GM18511 (cell line): Measurements from ENCODE around the gene ACP5.
"Not testable (repeated sequence)": the region's sequence is repeated elsewhere in the genome, so short reads cannot be mapped to it uniquely, and the experiment has no call there.

Experiments
- ATAC-seq: cut with Tn5 transposase; IDR thresholded peaks from one replicate; pipeline ENCODE4 v1.9.1; 2021; ENCODE audit warnings: mild to moderate bottlenecking, moderate library complexity; ENCODE audit not compliant: unreplicated experiment

Gene ACP5

DNA sequence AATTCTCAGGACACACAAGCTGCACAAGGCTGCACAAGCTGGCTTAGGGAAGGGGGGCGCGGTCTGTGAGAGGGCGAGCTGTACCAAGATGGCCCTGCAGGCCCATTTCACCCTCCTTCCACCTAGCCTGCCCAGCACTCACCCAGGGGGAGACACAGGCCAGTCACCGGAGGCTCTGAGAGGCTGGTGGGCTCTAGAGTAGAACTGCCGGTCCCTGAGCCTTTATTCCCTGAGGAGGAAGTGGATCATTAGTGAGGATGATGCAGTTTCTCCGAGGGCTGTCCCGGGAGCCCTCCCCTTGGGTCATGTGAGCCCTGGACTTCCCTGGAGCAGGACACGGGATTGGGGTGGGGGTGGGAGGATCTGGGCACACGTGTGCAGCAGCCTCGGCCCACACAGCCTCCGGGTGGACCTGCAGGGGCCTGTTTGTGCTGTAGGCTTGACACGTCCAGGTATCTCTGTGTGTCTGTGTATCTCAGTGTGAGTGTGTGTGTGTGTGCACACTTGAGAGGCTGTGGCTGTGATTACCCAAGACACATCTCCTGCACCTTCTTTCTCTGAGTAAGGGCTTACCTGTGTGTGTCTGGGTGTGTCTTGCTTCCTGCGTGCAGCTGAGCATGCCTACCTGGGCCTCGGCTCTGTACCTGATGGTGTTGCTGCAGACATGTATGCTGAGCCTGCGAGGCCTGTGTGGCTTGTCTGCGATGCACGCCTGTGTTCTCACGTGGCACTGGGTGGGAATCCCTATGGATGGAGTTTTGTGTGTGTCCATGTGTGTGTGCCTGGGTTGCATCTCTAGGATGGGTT, at the start of gene ACP5:
ACP5 (minus strand) TSS at position 195 of the 807 bp plus-strand sequence. CDS start 328 bp downstream, outside the sequence.
- ATAC-seq: no peak

DNA sequence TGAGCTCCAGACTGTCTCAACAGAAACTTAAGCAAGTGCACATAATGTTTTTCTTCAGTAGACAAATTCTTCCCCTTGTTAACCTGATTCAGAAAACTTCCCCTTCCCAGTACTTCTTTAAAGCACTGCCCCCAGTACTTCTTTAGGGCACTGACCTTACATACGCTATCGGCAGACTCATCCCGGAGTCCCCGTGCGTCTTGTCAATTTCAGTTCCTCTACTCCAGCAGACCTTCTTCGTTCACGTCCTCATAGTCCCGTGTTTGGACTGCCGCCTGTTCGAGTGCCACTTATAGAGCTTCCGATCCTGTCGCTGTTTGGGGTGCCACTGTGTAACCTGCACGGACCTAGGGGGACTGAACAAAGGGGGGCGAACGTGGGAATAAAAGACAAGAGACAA, 48.8 kb upstream of the ACP5 start:
- ATAC-seq: no peak

DNA sequence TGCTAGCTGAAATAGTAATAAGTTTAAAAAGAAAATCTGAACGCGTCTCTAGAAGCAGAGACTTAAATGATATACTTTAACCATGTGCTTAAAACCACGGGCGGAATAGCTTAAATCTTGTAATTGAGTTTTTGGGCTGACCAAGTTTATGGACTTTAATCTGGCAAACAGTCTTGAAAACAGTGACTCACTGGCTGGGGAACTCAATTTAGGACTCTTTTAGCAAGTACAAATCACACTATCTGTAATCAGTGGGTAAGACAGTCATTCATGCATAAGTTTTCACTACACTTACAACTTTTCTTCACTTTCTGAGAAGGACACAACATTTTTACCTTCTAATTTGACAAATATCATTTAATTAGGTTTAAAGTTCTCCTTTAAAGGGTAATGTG, 46.6 kb upstream of the ACP5 start:
- no peak for ATAC-seq

DNA sequence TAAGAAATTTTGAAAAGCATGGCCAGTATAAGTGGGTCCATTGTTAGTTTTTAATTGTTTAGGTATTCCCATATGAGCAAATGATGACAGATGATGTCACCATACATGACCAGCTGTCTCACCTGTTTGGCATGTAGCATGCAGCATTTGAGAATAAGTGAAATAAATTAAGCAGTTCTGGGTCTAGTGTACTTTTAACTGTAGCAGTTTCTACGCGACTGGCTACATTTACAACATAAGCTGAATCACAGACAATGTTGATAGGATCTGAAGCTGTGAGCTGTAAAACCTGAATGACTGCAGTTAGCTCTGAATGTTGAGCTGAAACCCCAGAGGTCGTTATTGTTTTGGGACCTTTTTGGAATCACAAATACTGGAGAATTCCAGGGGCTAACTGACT, 45.0 kb upstream of the ACP5 start:
- not testable (repeated sequence) for ATAC-seq

DNA sequence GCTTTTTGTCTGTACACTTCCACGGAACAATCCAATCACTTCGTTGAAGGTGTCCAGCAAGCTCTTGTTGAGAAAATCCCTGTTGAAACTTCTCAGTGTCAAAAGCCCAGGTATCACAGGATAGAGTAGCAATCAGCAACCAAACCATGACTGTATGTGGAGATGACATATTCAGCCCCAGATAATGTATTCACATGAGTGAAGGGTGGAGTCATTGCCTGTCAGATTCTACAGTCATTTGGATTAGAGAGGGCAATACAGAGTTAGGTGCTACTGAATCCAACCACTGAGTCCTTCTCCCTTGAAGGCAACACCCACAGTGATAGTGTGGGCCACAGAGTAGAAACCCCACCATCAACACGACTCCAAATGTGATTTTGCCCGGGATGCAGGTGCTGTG, 43.1 kb upstream of the ACP5 start:
- ATAC-seq: no peak

DNA sequence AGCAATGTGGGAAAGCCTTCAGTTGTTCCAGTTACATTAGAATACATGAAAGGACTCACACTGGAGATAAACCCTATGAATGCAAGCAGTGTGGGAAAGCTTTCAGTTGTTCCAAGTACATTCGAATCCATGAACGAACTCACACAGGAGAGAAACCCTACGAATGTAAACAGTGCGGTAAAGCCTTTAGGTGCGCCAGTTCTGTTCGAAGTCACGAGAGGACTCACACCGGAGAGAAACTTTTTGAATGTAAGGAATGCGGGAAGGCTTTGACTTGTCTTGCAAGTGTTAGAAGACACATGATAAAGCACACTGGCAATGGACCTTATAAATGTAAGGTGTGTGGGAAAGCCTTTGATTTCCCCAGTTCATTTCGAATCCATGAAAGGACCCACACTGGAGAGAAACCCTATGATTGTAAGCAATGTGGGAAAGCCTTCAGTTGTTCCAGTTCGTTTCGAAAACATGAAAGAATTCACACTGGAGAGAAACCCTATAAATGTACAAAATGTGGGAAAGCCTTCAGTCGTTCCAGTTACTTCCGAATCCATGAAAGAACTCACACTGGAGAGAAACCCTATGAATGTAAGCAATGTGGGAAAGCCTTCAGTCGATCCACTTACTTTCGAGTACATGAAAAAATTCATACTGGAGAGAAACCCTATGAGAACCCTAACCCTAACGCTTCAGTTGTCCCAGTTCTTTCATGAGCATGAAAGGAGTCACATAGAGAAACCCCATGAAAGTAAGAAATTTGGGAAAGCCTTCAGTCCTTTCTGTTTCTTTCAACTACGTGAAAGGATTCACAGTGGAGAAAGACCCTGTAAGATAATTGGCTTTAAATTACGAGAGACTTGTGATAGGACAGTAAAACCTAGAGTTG, 40.0 kb upstream of the ACP5 start:
- ATAC-seq: no peak

DNA sequence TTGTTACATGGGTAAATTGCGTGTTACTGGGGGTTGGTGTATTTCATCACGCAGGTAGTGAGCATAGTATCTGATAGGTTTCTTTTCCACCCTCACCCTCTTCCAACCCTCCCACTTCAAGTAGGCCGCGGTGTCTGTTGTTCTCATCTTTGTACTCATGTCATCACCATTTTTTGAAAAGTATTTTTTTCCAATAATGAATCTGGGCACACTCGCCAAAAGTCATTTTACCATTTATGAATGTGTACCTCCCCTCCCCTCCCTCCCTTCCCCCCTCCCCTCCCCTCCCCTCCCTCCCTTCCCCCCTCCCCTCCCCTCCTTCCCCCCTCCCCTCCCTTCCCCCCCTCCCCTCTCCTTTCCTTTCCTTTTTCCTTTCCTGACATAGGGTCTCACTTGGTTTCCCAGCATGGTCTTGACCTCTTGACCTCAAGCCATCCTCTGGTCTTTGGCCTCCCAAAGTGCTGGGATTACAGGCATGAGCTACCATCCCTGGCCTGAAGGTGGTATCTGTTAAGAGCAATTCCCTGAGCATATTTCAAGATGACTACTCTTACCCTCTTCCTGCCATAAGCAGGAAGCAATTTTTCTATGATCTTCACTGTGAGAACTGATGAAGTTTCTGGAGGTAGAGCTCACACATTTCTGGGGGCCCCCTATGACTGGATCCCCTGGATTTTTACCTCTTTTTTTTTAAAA, 35.5 kb upstream of the ACP5 start:
- no peak for ATAC-seq

DNA sequence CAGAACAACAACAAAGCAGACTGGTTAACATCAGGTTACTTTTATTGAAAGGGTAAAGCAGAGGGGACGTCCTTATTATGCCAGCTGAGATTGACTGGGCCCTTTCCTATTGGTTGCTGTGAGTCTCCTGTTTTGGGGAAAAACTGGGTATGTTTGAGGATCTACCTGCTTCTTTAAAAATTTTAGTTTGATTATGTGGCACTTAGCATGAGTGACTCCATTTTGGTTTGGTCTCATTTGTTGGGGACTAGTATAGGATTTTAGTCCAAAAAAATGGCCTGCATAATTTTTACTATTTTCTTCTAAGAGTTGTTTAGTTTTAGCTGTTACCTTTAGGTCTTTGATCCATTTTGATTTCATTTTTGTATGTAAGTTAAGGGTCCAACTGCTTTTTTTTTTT, 34.3 kb upstream of the ACP5 start:
- ATAC-seq: no peak

DNA sequence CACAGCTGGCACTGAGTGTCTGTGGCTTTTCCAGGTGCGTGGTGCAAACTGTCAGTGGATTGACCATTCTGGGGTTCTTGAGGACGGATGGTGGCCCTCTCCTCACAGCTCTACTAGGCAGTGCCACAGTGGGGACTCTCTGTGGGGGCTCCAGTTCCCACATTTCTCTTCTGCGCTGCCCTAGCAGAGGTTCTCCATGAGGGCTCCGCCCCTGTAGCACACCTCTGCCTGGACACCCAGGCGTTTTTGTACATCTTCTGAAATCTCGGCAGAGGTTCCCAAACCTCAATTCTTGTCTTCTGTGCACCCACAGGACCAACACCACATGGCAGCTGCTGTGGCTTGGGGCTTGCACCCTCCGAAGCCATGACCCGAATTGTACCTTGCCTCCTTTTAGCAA, 29.0 kb upstream of the ACP5 start:
- ATAC-seq: no peak

DNA sequence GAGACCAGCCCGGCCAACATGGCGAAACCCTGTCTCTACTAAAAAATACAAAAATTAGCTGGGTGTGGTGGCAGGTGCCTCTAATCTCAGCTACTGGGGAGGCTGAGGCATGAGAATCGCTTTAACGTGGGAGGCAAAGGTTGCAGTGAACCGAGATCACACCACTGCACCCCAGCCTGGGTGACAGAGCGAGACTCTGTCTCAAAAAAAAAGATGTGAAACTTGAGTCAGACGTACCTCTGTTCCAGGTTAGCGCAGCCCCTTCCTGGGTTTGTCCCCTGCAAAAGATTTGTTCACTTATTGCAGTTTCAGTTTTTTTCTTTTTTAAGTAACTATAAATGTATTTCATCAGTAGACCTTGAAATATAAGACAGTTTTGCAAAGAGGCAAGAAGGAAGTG, 22.3 kb upstream of the ACP5 start:
- not testable (repeated sequence) for ATAC-seq

DNA sequence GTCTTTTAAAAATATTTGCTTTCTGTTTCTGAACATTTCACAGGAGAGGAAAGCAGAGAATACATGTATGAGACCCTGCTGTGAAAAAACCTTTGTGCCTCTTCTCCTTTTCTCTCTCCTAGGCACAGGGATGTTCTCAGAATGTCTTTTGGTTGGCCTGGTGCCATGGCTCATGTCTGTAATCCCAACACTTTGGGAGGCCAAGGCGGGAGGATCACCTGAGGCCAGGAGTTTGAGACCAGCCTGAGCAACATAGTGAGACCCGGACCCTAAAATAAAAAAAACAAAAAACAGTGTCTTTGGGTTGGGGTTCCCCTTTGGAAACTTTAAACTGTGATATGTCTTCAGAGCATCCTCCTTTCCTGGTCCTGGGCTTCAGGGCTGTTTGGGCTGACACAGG, 21.3 kb upstream of the ACP5 start:
- no peak for ATAC-seq

DNA sequence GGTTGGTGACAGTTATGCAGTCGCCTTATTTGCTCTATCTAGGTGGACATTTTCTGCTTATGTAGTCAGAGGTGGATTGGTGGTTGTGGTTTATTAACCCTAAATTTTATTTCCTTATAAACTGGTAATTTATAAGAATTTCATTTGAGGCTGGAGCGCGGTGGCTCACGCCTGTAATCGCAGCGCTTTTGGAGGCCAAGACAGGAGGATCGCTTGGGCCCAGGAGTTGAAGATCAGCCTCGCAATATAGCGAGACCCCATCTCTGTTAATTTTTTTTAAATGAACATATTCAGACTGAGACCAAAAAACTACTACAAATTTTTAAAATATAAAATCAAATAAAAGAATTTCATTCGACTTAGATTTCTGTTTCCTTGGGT, 20.6 kb upstream of the ACP5 start:
- no peak for ATAC-seq

DNA sequence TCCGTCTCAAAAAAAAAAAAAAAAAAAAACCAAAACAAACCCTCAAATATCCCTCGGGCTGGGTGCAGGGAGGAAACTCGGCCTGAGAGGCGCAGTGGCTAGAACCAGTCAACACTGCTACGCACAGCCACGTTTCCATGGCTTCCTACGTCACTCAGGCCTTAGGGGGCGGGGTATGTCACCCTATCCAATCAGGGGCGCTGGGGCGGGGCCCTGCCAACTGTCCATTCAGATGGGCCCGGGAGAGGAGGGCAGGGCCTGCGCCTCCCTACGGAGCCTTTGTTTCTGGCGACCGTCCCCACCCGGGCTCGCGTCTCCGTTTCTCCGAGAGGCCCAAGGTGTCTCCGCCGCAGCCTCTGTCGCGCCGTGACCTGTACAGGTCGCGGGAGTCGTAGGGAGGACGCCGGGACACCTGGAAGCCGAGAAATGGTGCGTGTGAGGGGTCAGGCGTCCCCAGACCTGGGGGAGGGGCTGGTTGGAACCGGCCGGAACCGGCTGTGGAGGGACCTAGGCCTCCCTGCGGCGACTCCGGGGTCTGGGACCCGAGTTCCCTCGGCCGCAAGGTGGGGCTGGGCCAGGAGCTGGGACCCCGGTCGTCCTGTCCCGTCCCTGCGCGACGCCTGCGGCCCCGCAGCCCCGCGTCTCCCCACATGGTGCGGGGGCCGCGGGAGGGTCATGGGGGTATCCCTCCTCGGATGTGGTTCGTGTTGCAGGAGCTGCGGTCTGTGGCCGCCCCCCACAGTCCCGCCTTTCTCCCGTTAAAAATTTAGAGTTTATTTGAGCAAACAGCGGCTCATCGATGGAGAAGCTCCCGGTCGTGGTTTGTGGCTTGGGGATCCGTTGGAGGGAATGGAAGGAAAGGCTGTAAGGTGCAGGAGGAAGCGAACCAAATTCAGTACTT, 20.0 kb upstream of the ACP5 start, which contains the start of gene ZNF627:
ZNF627 (plus strand) TSS at position 282 of the 901 bp plus-strand sequence; CDS start at position 427, 145 bp downstream.
- ATAC-seq: peak; percentile 97

DNA sequence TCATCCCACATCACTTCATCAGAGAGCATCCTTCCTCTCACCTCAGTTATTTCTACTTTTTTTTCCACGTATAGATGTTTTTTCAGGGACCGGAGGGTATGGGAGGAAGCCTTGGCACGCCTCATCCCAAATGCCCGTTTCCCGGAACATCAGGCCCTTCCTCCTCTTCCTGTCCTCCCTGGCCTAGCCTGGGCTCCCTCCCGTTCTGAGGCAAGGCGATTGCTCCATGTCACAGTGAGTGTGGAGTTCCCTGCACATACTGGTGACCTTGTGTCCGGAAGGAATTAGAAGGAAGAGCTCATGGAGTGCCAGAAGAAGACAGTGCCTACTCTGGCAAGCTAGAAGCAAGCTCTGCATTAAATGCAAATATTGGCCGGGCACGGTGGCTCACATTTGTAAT, 18.7 kb upstream of the ACP5 start:
- ATAC-seq: no peak

DNA sequence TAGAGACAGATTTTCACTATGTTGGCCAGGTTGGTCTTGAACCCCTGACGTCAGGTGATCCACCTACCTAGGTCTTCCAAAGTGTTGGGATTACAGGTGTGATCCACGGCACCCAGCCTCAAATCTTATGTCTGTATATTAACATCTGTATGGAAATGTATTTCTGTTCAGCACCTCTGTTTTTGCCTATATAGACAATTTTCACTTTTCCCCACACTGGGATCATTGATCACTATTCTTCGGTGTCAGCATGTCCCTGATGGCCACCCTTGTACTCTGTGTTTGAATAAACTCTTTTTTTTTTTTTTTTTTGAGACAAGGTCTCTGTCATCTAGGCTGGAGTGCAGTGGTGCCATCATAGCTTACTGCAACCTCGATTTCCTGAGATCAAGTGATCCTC, 16.6 kb upstream of the ACP5 start:
- ATAC-seq: no peak

DNA sequence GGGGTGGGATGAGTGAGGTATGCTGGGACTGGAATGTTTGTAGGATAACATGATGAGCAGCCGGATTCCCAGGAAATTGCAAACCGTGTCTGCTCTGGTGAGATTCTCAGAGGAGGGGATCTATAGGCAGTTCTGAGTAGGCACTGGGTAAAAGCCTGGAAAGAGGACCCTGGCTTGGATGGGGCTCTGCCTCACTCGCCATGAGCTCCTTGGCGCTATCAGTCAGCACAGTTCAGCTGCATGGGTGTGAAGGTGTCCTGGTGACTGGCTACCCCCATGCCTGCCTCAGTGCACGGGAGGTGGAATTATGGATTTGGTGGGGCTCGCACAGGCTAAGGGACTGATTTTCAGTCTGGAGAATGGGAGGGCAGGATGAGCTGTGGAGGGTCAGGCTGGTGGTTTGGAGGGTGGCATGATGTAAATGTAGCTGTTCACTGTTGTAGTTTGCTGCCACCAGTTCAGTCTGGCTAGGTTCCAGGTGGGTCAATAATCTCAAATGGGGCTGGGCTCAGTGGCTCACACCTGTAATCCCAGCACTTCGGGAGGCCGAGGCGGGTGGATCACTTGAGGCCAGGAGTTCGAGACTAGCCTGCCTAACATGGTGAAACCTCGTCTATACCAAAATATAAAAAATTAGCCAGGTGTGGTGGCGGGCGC, 10.7 kb upstream of the ACP5 start:
- ATAC-seq: no peak

DNA sequence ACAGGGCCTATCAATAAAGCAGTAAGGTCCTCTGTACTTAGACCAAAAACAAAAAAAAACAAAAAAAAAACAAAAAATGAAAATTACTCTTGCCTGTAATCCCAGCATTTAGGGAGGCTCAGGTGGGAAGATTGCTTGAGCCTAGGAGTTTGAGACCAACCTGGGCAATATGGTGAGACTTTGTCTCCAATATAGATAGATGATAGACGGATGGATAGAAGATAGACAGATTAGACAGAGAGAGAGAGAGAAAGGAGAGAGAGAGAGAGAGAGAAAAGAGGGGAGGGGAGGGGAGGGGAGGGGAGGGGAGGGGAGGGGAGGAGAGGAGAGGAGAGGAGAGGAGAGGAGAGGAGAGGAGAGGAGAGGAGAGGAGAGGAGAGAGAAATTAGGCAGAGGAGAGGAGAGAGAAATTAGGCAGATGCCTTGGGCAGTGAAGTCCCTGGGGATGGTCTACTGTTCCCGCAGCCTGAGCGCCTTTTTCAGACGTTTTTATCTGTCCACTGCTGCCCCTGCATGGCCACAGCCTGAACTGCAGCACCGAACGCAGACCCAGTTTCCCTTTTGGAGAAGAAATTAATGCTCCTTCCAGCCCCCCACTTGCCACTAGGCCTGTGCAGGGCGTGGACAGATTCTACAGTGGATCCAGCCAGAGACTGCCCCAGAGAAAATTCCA, 10.0 kb upstream of the ACP5 start:
- ATAC-seq: no peak

DNA sequence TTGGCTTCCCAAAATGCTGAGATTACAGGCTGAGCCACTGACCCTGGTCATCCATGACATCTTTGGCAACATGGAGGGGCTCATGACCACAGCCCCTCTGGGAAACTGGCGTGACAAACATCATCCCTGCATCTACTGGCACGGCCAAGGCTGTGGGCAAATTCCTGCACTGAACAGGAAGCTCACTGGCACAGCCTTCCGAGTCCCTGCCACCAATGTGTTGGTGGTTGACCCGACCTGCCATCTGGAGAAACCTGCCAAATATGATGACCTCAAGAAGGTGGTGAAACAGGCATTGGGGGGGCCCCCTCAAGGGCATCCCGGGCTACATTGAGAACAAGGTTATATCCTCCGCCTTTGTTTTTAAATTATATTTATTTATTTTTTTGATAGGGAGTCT, 8.9 kb upstream of the ACP5 start:
- ATAC-seq: no peak

DNA sequence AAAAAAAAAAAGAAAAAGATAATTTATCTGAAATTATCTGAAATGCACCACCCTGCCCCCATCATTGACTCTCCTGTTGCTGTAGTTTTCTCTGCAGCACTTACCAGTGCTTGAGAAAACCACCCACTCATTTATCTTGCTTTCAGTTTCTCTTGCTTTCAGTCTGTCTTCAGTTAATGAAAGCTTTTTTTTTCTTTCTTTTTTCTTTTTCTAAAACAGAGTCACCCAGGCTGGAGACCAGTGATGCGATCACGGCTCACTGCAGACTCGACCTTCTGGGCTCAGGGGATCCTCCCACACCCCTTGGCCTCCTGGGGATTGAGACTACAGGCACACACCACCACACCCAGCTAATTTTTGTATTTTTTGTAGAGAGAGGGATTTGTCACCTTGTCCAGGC, 4.3 kb upstream of the ACP5 start:
- ATAC-seq: peak; percentile 78
